Stimulated activated CD8-positive, alpha-beta memory T cell treated with anti-CD3 and anti-CD28 coated beads, Interleukin-15, amount 100 ng/mL, for 24 hours (primary cell): ENCODE data around the gene SPOCK2.
"Not testable (repeated sequence)": the region's sequence is repeated elsewhere in the genome, so short reads cannot be mapped to it uniquely, and the experiment has no call there.

Experiments
- DNase-seq: peaks from one replicate; pipeline ENCODE4 v3.0.0-alpha.2; 2020; ENCODE audit warnings: low read depth

Gene SPOCK2

GRCh38 chr10:72087969-72088888, at the start of gene SPOCK2:
TSS of gene SPOCK2 (minus strand) at chr10:72088551. CDS start at chr10:72088328, 223 bp downstream.
- no peak for DNase-seq

DNA sequence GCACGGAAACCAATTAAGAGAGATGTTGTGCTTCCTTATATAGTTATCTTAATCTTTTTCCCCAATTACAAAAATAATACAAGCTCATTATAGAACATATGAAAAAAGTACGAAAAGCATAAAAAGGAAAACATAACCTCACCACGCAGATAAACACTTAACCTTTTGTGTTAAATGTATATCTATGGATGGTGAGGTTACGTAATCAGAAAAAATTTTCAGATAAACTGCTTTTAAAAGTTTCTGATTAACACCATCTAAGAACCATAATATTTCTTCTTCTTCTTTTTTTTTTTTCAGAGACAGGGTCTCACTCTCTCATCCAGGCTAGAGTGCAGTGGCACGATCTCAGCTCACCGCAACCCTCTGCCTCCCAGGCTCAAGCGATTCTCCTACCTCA, 49.2 kb upstream of the SPOCK2 start:
- no peak for DNase-seq

- DNase-seq, result not testable (repeated sequence)
Observed at GRCh38 chr10:72136225-72136624, 47.9 kb upstream of the SPOCK2 start.

GRCh38 chr10:72134785-72135767, 46.7 kb upstream of the SPOCK2 start:
- DNase-seq, result no peak

- no peak for DNase-seq
Observed at GRCh38 chr10:72133517-72133916, 45.2 kb upstream of the SPOCK2 start.

DNA sequence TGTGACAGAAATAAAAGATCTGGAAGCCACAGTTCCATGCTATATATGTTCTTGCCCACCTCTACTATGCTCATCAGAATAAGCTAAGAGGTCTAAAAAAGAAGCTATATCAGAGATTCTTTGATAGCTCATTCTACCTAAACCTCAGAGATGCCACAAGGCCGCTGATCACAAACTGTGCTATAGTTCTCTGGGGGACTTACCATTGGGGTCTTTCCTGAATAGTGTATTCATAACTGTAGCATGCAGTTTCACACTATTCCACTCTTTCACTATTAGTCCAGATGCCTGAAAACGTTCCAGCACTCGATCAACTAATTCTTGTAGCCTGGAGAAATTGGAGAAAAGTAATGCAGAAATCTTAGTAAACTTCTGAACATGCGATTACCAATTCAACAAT, 44.5 kb upstream of the SPOCK2 start:
- no peak for DNase-seq

DNA sequence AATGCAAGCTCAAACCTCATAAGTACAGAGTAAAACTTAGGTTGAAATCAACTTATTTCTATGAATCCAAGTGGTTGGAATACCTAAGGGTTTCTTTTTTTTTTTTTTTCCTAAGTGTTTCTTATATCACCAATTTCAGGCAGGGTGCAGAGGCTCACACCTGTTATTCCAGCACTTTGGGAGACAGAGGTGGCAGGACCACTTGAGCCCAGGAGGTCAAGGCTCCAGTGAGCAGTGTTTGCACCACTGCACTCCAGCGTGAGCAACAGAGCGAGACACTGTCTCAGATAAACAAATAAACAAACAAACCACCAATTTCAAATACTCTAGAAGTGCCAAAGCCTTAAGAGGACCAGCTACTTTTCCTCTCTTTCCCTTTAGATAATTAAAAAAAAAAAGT, 39.2 kb upstream of the SPOCK2 start:
- DNase-seq, result no peak

DNA sequence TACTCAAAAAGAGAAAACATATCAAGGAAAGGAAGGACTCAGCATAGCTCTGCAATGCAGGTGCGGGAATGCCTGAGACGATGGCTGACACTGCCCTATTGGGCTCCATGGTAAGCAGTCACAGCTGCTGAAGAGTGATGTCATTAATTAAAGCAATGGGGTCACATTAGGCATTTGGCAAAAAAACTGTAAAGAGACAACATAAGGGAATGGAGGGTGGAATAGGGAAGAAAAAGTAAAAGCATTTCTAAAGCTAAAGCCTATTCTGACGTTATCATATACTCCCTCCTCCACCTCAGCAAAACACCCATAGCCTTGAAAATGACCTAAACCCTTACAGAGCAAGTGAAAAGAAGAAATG, 38.5 kb upstream of the SPOCK2 start:
- no peak for DNase-seq

DNA sequence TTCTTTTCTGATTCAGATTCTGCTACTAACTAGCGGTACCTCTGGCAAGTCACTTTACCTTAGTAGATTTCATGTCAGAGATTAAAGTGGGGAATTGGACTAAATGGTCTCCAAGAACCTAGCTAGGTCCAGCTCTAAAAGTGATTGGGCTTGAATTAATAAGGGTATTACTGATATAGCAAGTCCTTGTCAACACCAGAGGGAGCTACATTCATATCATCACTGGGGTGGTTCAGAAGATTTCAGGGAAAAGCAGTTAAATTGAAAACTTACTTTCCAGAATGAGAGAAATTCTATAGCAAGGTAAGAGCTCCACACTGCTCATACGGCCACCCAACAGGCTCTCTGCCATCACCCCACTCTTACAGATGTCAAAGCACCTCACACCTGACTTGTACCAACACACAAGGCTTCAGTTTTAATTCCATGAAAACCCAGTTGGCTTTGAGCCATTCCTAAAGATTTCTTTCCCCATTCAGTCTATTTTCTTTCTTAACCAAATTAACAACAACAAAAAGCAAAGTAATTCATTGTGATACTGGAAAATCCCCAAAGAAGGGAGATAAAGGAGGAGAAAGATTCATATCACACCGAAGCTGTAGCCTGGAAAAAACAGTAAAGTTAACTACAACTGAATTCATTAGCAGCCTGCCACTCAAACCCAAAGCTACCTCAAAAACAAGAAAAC, 38.0 kb upstream of the SPOCK2 start:
- no peak for DNase-seq

- no peak for DNase-seq
Observed at GRCh38 chr10:72124989-72125388, 36.6 kb upstream of the SPOCK2 start.

GRCh38 chr10:72124381-72124780, 36.0 kb upstream of the SPOCK2 start:
- DNase-seq, result no peak

DNA sequence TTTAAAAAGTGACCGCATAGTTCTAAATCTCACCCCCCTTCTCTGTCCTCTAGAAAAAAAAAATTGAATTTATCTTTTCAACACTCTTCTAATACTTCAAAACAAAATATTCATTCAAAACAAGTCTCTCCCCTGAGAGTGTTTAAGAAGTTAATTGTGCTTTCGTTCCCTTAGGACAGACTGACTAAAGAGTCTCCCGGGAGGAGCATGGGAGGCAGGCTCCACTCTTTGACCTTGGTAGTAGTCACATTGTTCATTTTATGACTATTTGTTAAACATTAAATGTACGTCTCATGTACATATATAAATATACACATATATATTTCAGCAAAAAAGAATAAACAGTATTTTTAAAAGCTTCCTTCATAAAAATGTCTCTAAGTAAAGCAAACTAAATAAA, 35.3 kb upstream of the SPOCK2 start:
- no peak for DNase-seq

DNA sequence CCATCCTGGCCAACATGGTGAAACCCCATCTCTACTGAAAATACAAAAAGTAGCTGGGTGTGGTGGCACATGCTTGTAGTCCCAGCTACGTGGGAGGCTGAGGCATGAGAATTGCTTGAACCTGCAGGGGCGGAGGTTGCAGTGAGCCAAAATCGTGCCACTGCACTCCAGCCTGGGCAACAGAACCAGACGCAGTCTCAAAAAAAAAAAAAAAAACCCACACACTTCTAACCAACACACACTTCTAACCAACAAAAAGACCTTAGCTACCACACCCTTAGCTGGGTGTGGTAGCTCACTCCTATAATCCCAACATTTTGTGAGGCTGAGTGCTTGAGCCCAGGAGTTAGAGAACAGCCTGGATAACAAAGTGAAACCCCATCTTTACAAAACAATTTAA, 33.9 kb upstream of the SPOCK2 start:
- no peak for DNase-seq

DNA sequence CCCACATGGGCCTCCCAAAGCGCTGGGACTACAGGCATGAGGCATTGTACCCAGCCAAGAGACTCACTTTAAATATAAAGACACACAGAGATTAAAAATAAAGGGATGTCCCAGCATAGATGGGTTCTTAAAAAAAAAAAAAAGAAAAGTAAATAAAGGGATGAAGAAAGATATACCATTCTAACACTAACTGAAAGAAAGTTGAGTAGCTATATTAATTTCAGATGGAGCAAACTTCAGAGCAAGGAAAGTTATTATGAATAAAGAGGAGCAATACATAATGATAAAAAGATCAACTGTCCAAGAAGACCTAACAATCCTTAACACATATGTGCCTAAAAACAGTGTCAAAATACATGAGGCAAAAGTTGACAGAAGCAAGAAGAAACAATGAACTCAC, 33.0 kb upstream of the SPOCK2 start:
- DNase-seq, result no peak

DNA sequence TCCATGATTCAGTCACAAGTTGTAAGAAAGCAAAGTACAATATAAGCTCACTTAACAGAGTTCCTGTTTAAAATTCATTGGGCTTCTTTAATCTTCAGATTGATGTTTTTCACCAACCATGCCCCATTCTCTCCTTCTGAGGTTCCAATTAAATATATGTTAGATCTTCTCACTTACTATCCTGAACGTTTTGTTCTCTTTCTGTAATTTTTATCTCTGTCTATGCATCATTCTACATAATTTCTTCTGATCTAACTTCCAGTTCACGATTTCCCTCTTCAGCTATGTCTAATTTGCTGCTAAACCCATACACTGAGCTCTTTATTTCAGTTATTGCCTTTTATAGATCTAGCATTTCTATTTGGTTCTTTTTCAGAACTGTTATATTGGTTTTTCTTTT, 28.0 kb upstream of the SPOCK2 start:
- DNase-seq, result no peak

DNA sequence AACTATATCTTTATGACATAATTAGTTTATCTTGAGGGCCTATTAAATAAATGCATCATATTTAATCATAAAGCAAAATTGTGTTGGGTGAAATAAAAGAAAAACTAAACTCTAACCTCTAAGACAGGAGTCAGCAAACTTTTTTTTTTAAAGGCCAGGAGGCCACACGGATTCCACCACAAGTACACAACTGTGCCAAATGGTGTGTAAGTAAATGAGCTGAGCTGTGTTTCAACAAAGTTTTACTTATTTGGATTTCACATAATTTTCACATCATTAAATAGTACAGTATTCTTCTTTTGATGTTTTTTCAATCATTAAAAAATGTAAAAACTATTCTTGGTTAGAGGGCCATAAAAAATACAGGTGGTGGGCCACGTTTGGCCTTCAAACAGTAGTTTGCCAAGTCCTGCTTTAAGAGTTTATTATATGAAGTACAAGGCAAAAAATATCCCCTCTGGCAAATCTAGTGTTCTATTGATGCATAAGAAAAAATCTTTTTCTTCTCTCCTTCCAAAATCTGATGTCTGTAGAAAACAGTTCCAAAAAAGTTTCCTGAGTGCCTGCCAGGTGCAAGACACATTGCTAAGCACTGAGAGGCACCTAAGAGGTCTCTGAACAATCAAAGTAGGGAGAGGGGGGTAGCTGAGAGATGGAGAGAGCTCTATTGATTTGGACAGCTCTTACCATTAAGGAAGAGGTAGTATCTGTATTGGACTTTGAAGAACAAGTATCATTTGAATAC, 26.5 kb upstream of the SPOCK2 start:
- no peak for DNase-seq

GRCh38 chr10:72110673-72111401, 22.5 kb upstream of the SPOCK2 start:
- no peak for DNase-seq

- DNase-seq, result no peak
Observed at GRCh38 chr10:72109636-72110157, 21.3 kb upstream of the SPOCK2 start.

GRCh38 chr10:72108830-72109635, 20.7 kb upstream of the SPOCK2 start:
- no peak for DNase-seq

DNA sequence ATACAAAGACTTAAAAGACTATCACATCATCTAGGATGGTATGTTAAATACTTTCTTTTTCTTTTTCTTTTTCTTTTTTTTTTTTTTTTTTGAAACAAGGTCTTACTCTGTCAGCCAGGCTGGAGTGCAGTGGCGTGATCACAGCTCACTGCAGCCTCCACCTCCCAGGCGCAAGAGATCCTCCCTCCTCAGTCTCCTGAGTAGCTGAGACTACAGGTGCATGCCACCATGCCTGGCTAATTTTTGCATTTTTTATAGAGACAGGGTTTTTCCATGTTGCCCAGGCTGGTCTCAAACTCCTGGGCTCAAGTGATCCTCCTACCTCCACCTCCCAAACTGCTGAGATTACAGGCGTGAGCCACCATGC, 19.6 kb upstream of the SPOCK2 start:
- DNase-seq, result not testable (repeated sequence)
